RCC 7860 (cell line): ENCODE data around the gene ZNF148.
"Not testable (repeated sequence)": the region's sequence is repeated elsewhere in the genome, so short reads cannot be mapped to it uniquely, and the experiment has no call there.

Experiments
- DNase-seq: peaks from one replicate; pipeline ENCODE4 v3.0.0-alpha.2; 2015; ENCODE audit warnings: low spot score
- FAIRE-seq: peaks from 2 replicates; lab custom pipeline; 2012; peaks lifted over from hg19 to GRCh38; lab: Jason Lieb, UNC

The ZNF148 gene

DNA sequence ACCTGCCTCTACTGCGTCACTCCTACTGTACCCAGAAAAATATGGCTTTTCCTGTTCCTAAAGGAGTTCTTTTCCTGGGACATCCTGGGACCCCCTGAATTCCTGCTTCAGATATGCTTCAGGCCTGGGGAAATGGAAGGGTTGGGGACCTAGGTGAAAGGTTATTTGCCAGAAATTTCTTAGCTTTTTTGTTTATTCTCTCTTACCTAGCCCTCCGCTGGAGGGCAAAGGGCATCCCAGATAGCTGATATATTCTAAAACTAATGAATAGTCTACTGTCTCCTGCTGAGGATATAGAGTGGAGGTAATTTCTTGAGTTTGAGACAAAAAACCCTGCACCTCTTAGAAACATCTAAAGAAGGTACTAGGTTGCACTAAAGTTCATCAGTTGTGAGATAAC, 3.6 kb upstream of the ZNF148 start:
- DNase-seq, result no peak
- FAIRE-seq, result no peak

DNA sequence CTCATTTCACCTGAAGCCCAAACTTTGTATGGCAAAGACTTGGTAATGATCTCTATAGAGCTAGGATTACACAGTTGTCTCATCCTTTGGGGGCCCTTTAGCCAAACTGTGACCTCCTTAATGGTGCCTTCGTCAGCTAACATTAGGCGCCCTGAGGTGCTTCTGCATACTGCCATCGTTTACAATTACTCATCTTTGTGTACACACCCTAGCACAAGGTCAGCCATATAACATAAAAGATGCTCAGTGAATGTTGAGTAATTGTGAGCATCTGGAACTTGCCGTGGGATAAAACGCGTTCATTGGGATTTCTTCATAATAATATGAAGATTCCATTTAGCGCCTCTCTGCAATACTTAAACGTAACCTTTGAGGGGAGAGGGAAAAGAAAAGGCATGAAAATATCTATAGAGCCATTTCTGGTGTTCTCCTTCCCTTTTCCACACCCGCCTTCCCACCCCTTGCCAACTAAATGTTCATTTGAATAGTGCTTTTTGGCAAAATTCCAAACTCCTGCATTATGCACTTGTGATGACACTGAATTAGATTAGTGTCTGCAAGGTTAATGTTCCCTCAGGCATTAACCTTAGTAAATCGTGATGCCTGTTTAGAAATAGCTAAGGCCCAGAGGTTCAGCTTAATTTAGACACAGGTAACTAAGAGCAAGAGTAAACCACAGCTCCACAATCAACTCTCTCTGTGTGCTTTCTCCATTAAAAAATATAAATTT, 990 bp upstream of the ZNF148 start:
- DNase-seq, result no peak
- no peak for FAIRE-seq

DNA sequence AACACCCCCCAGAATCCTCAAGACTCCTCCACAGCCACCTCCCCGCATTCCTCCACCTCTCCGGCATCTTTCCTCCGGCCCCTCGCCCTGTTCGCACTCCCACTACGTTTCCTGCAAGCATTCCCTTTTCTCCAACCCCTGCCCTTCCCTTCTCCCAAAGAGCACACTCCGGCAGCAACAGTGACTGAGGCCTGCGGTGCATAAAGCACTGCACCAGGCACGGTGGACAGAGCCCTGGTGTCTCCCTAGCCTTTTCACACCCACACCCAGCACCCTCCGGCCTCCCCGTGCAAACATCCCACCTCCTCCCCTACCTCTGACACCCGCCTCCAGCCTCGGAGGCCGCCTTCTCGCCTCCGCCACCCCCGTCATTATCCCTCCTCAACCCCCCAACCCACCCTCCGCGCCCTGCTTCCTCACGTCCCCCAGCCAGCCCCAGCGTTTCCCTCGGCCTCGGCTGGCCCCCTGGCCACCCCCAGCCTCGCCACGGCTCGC, 577 bp downstream of the ZNF148 start:
- FAIRE-seq (no peak), DNase-seq (peak; percentile 30)

DNA sequence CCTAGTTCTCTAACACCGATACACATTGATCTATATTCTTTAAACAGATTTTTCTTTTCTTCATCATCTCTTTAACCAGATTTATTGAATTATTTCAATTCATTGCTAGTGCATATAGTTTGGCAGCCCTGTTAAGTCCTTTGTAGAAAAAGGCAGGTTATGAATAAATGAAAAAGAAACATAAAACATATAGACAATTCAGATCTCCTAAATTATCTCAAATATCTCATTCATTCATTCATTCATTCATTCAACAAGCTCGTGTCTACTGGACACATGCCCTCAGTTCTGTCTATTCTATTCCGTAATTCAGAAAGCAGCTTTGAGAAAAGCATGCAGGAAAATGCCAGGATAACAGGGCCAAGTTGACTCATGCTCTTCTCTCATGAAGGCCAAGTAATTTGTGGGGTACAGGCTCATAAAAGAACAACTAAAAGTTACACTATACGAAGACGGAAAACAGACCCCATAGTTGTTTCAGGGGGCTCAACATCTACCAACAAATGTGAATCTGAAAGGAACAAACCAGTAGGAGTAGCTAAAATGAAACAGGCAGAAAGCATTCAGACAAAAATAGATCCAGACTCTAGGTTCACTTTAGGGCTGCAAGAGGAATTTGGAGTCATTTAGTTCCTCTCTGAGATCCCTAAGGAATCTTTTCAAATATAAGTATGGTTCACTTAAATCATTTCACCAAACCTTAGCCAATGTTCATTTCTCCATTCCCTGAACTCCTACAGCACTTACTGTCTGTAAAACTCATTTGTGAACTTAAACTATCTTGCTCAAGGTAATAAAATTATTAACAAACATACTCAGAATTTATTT, 7.5 kb downstream of the ZNF148 start:
- no peak for FAIRE-seq

DNA sequence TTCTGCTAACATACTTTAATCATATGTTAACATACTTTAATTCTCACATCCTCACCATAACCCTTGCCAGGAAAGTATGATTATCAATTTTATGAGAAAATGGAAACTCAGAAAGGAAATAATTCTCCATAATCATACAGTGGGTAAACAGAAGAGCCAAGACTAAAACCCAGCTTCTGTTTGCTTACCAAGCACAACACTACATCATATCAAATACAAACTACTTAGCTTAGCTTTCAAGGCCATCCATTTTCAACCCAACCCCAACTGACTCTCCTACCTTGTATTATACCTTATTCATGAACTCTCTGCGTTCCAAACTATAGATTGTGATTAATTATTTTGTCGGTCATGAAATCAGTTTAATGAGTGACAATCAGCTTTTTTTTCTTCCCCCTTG, 9.0 kb downstream of the ZNF148 start:
- FAIRE-seq (no peak), DNase-seq (no peak)

More for the DNA sequence above, 7.5 kb downstream of the ZNF148 start:
- no peak for DNase-seq

DNA sequence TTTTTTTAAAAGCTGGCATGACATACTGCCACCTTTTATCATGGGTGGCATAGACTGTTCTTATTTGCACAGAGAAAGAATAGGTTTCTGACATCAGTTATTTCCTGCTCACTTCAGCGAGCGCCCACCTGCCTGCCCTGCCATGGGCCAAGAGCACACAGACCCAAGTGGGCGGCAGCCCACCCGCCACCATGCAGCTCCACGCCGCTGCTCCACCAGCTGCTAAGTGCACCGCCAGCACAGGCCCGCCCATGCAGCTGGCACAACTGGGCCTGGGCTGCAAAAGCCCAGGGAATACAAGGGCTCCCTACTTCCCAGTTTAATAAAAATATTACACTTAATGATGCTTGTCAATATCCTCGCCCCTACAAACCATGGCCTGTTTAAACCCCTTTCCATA, 15.4 kb downstream of the ZNF148 start:
- FAIRE-seq (no peak), DNase-seq (no peak)

DNA sequence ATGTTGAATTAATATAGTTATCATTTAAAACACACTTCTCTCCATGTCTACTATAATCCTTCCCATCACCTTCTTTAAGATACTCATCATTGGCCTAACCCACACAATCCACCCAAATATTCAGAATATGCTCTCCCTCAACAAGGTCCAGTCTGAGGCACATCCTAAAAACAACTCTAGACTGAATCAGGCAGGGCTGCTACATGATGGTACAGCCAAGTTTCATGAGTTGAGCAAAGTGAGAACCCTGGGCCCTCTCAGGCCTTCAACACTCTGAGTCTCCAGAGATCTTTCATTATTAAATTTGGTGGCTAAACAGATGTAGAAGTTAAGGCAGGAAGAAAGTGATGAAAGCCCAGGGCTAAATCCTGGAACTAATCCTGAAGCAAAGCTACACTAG, 16.2 kb downstream of the ZNF148 start:
- FAIRE-seq, result no peak
- DNase-seq, result no peak

DNA sequence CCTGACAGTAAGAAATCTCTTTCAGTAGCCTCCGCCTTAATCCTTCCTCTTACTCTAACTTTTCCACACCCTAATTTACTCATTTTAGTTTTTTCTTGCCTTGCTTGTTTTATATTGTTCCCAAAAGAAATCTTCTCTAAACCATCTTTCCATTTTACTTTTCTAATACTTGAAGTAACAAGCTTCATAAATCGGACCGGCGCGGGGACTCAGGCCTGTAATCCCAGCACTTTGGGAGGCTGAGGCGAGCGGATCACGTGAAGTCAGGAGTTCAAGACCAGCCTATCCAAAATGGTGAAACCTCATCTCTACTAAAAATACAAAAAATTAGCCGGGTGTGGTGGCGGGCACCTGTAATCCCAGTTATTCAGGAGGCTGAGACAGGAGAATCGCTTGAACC, 17.3 kb downstream of the ZNF148 start:
- FAIRE-seq, result no peak

DNA sequence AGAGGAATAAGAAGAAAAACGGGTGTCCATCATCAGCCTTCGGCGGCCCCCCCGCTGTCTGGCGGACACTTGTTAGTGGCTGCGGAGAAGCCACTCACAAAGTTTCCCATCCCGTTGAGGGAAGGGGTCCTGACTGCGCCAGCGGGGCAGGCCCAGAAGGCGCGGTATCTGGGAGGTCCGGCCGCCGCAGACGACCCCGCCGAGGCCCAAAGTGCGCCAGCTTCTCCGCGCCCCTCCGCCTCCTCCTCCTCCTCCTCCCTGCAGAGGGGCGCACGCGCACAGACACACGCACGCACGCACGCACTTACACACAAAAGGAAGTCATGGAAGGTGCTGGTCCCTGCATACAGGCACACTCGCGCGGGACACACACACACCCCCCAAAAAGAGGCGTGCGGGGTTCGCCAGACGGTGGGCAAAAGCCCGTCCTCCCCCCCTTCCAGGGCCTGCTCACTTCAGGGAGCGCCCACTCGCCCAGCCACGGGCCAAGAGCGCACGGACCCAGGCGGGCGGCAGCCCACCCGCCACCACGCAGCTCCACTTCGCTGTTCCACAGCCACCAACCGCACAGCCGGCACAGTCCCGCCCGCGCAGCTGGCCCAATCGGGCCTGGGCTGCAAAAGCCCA, 18.0 kb downstream of the ZNF148 start:
- no peak for DNase-seq
- FAIRE-seq, result no peak

More for the DNA sequence above, 17.3 kb downstream of the ZNF148 start:
- DNase-seq, result no peak

DNA sequence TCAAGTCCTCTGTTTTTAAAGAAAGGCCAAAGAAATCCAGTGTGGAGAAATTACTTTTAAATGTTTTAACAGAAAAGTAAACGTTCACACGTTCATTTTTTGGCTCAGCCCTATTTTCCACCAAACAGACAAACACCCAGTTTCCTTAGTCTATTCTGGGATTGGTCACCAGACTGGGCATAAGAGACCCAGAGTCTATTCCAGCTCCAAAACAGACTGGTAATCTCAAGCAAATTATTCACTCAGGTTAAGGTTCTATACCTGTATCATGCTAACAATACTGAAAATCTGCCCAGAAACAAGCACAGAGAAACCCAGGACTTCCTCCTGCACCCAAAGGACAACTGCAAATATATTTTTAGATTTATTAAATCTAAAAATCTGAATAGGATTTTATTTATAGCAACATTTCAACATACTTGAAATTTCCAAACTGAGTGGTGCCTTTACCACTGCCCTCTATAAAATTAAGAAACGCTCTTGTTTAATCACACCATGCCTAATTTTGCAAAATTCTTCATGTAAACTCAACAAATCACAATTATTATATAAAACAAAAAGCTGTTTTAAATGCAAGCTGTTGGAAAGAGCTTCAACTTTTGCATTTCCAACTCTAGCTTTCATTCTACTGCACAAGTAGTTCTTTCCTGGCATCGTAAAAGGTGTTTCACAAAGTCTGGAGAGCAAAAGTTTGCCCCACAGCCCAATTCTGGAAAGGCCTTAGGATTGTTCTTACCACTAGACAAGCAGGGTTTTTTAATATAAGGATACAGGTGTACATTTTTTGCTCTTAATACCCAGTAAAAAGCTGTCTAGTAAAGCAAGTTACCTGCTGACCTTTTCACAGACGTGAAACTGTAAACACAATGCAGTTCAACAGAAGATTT, 18.7 kb downstream of the ZNF148 start:
- DNase-seq (no peak), FAIRE-seq (no peak)

DNA sequence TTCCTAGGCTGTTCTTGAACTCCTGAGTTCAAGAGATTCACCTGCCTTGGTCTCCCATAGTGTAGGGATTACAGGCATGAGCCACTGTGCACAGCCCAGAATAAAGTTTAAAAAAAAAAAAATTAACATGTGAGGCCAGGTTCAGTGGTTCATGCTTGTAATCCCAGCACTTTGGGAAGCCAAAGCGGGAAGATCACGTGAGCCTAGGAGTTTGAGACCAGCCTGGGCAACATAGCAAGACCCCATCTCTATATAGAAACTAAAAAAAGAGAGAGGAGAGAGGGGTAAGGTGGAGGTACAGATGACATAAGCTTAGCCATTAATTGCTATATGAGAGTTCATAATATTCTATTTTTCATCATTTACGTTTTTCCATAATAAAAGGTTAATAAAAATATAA, 21.5 kb downstream of the ZNF148 start:
- FAIRE-seq (no peak), DNase-seq (no peak)

DNA sequence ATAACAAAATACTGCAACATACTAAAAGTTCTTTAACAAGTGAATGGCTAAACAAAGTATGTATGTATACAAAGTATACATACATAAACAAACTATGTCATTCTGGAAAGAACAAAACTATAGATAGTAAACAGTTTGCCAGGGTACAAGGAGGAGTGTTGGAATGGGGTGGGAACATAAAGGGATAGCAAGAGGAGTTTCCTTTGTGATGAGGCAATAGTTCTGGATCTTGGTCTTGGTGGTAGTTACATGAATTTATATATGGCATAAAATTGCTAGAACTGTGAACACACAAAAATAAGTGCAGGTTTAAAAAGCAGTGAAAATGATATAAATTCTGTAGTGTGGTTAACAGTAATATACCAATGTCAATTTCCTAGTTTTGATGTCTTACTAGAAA, 22.0 kb downstream of the ZNF148 start:
- FAIRE-seq (no peak), DNase-seq (no peak)

DNA sequence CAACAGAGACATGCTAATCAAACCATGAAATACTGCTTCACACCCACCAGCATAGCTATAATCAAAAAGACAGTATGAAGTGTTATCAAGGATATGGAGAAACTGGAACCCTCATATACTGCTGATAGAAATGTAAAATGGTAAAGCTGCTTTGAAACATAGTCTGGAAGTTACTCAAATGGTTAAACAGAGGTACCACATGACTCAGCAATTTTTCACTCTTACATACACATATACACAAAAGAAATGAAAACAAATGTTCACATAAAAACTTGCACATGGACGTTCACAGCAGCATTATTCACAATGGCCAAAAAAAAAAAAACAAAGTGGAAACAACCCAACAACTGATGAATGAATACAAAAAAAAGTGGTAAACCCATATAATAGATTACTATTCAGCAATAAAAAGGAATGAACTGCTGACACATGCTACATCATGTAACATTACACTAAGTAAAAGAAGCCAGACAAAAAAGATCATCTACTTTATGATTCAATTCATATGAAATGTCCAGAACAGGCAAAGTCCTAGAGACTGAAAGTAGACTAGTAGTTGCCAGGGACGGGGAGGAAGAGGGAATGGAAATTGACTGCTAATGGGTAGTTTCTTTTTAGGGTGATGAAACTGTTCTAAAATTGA, 23.2 kb downstream of the ZNF148 start:
- FAIRE-seq (peak; percentile 53), DNase-seq (peak; percentile 20)

DNA sequence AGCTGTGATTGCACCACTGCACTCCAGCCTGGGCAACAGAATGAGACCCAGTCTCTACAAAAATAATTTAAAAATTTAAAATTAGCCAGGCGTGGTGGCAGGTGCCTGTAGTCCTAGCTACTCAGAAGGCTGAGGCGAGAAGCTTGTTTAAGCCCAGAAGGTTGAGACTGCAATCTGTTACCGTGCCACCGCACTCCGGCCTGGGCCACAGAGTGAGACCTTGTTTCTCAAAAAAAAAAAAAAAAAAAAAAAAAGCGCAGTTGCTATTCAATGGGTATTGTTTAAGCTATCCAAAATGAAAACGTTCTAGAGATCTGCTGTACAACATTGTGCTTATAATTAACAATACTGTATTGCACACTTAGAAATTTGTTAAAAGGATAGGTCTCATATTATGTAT, 24.0 kb downstream of the ZNF148 start:
- DNase-seq, result no peak
- no peak for FAIRE-seq

DNA sequence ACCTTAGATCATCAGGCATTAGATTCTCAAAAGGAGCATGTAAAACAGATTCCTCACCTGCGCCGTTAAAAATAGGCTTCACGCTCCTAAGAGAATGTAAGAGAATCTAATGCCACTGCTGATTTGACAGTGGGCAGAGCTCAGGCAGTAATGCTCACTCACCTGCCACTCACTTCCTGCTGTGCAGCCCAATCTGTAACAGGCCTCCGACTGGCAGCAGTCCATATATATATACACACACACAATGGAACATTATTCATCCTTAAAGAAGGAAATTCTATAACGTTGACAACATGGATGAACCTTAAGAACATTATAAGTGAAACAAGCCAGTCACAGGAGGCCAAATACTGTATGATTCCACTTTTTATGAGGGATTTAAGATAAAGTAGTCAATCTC, 24.5 kb downstream of the ZNF148 start:
- no peak for FAIRE-seq

DNA sequence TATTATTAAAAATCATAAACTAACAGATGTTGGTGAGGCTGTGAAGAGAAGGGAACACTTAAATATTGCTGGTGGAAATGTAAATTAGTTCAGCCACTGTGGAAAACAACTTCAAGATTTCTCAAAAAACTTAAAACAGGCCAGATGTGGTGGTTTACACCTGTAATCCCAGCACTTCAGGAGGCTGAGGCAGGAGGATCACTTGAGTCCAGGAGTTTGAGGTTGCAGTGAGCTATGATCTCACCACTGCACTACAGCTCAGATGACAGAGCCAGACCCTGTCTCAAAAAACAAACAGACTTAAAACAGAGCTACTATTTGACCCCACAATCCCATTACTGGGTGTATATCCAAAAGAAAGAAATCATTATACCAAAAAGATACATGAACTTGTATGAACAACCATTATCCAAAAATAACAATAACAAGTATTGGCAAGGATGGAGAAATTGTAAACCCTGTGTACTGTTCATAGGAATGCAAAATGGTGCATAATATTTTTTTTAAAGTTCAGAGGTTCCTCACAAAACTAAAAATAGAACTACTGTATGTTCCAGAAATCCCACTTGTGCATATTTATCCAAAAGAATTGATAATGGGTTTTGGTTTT, 25.5 kb downstream of the ZNF148 start:
- FAIRE-seq (no peak), DNase-seq (no peak)

More for the DNA sequence above, 24.5 kb downstream of the ZNF148 start:
- DNase-seq, result no peak

DNA sequence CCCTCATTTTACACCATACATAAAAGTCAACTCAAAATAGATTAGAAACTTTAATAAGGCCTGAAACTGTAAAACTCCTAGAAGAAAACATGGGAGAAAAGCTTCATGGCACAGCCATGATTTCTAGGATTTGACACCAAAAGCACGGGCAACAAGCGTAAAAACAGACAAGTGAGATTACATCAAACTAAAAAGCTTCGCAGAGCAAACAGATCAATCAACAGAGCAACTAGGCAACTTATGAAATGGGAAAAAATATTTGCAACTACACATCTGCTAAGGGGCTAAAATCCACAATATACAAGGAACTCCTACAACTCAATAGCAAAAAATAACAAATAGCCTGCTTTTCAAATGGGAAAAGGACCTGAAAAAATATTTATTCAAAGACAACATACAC, 26.1 kb downstream of the ZNF148 start:
- no peak for FAIRE-seq
- DNase-seq, result no peak

DNA sequence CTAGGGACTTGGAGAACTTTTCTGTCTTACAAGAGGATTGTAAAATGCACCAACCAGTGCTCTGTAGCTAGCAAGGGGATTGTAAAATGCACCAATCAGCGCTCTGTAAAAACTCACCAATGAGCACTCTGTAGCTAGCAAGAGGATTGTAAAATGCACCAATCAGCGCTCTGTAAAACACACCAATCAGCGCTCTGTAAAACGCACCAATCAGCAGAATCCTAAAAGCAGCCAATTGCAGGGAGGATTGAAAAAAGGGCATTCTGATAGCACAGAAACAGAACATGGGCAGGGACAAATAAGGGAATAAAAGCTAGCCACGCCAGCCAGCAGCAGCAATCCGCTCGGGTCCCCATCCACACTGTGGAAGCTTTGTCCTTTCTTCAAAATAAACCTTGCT, 31.8 kb downstream of the ZNF148 start:
- FAIRE-seq, result not testable (repeated sequence)

DNA sequence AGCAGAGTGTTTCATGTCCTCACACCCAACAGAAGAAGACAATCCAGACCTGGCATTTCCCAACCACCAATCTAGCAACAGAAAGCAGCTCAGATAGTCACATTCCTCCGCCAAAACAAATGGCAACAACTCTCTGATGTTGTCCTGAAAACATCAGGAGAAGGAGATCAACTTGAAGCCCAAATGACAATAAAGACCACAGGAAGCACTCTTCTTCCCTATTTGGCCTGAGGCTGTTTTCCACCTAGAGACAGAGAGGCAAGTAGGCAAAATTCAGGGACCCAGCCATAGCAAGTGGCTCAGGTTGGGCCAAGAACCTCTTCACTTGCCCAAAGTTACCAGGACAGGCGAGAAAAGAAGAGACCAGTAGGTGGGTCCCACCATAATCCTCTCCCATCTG, 35.0 kb downstream of the ZNF148 start:
- DNase-seq (no peak), FAIRE-seq (no peak)

More for the DNA sequence above, 31.8 kb downstream of the ZNF148 start:
- not testable (repeated sequence) for DNase-seq

DNA sequence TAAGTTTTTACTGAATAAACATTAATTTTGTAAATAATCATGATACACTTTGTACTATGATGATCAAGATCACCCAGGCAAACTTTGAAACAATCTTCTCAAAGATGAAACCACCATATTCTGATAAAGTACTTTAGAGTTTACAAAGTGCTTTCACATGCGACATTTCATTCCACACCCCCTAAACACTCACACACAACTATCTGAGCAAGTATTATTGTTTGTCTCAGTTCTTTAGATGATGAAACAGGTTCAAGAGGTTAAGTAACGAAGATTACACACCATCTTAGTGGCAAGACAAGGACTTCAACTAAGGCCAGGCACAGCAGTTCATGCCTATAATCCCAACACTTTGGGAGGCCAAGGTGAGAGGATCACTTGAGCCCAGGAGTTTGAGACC, 37.6 kb downstream of the ZNF148 start:
- no peak for DNase-seq

More for the DNA sequence above, 37.6 kb downstream of the ZNF148 start:
- FAIRE-seq, result no peak
